IPS-18a (cell line): ENCODE data around the gene NUAK1.
"Not testable (repeated sequence)": the region's sequence is repeated elsewhere in the genome, so short reads cannot be mapped to it uniquely, and the experiment has no call there.

Experiments
- H3K27ac ChIP-seq: one replicate; pipeline ENCODE4 v1.5.1; 2013; ENCODE audit warnings: low read length
- H3K27me3 ChIP-seq: one replicate; pipeline ENCODE4 v1.6.1; 2013; ENCODE audit warnings: mild to moderate bottlenecking, low read length; ENCODE audit not compliant: control insufficient read depth, insufficient read depth
- H3K36me3 ChIP-seq: one replicate; pipeline ENCODE4 v1.6.1; 2013; ENCODE audit warnings: low read depth, low read length; ENCODE audit not compliant: control insufficient read depth
- H3K4me1 ChIP-seq: one replicate; pipeline ENCODE4 v1.6.1; 2013; ENCODE audit warnings: low read depth, low read length; ENCODE audit not compliant: control insufficient read depth
- H3K4me3 ChIP-seq: one replicate; pipeline ENCODE4 v1.5.1; 2013; ENCODE audit warnings: low read length
- H3K9ac ChIP-seq: one replicate; pipeline ENCODE4 v1.6.1; 2013; ENCODE audit warnings: mild to moderate bottlenecking, low read length, moderate library complexity
- H3K9me3 ChIP-seq: one replicate; pipeline ENCODE4 v1.6.1; 2013; ENCODE audit warnings: low read depth, low read length; ENCODE audit not compliant: control insufficient read depth

Gene NUAK1

GRCh38 chr12:106018286-106018685 lies 120.5 kb downstream of the NUAK1 start:
- no peaks in the 10 kb centered on the region for H3K27me3 ChIP-seq
- no peaks in the 10 kb centered on the region for H3K4me1 ChIP-seq
- H3K9ac ChIP-seq, result no peak overlapping the region
- no peaks in the 10 kb centered on the region for H3K36me3 ChIP-seq
- H3K4me3 ChIP-seq, result no peak overlapping the region
- no peak overlapping the region for H3K27ac ChIP-seq
- peaks cover 13% of the 10 kb centered on the region for H3K9me3 ChIP-seq

DNA sequence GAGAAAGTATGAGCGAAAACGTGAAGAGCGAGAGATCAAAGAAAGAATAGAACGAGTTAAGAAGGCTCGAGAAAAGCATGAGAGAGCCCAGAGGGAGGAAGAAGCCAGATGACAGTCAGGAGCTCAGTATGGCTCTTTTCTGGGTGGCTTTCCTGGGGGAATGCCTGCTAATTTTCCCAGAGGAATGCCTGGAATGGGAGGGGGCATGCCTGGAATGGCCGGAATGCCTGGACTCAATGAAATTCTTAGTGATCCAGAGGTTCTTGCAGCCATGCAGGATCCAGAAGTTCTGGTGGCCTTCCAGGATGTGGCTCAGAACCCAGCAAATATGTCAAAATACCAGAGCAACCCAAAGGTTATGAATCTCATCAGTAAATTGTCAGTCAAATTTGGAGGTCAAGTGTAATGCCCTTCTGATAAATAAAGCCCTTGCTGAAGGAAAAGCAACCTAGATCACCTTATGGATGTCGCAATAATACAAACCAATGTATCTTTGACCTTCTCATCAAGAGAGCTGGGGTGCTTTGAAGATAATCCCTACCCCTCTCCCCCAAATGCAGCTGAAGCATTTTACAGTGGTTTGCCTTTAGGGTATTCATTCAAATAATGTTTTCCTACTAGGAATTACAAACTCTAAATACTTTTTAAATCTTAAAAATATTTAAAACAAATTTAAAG lies 122.0 kb downstream of the NUAK1 start:
- not testable (repeated sequence) for H3K27ac ChIP-seq, H3K36me3 ChIP-seq, H3K4me3 ChIP-seq, H3K4me1 ChIP-seq, H3K9ac ChIP-seq, H3K27me3 ChIP-seq
- peaks cover 13% of the 10 kb centered on the region for H3K9me3 ChIP-seq

- H3K9ac ChIP-seq, result no peak overlapping the region
- H3K27me3 ChIP-seq, result no peaks in the 10 kb centered on the region
- no peaks in the 10 kb centered on the region for H3K36me3 ChIP-seq
- peaks cover 13% of the 10 kb centered on the region for H3K9me3 ChIP-seq
- no peaks in the 10 kb centered on the region for H3K4me1 ChIP-seq
- H3K4me3 ChIP-seq, result no peak overlapping the region
- H3K27ac ChIP-seq, result no peak overlapping the region
Measured at GRCh38 chr12:106015646-106016045, 123.1 kb downstream of the NUAK1 start.

GRCh38 chr12:106013941-106014340 lies 124.8 kb downstream of the NUAK1 start:
- Histone ChIP-seq H3K27ac (no peak overlapping the region), H3K9ac (no peak overlapping the region), H3K4me3 (no peak overlapping the region), H3K4me1 (no peaks in the 10 kb centered on the region), H3K36me3 (no peaks in the 10 kb centered on the region), H3K9me3 (peaks cover 7% of the 10 kb centered on the region), H3K27me3 (no peaks in the 10 kb centered on the region)
